ENCODE results near the gene SIL1. TPM values are rescaled to one million over a fixed set of nuclear protein-coding genes. Genes with fewer than 3 reads are reported as not detected.
A peak's percentile ranks its signal among the peaks of the same experiment; 100 is the strongest.

SIL1 gene
- total RNA-seq, 1 donor from 2014 or later: 39.3 TPM

GRCh38 chr5:138949223-138949574, 249.0 kb downstream of the SIL1 start:
- no peak for DNase-seq
- H3K9me3 ChIP-seq (replicated peaks): no peaks in the 10 kb centered on the region
- peak overlapping the region; percentile 69 for H3K27ac ChIP-seq (replicated peaks)
- no peak for TF ChIP-seq CTCF (IDR thresholded peaks at IDR 0.05; ENCODE audit: borderline replicate concordance)
- peaks cover 22% of the 10 kb centered on the region for H3K36me3 ChIP-seq
- H3K4me1 ChIP-seq: peaks cover 74% of the 10 kb centered on the region
- intact Hi-C loops (cut with micrococcal nuclease): no loop called here
- H3K4me3 ChIP-seq: no peak overlapping the region
- H3K27me3 ChIP-seq (ENCODE audit: low read depth): no peaks in the 10 kb centered on the region

- Histone ChIP-seq H3K4me1 (peaks cover 69% of the 10 kb centered on the region), H3K36me3 (peaks cover 22% of the 10 kb centered on the region), H3K27ac (replicated peaks) (peak overlapping the region; percentile 69), H3K27me3 (ENCODE audit: low read depth) (no peaks in the 10 kb centered on the region), H3K4me3 (no peak overlapping the region), H3K9me3 (replicated peaks) (no peaks in the 10 kb centered on the region)
- TF ChIP-seq CTCF (IDR thresholded peaks at IDR 0.05; ENCODE audit: borderline replicate concordance): no peak
- intact Hi-C loops (cut with micrococcal nuclease): no loop called here
- DNase-seq: no peak
Measured at GRCh38 chr5:138948471-138949222, 249.5 kb downstream of the SIL1 start.

GRCh38 chr5:138947780-138948179, 250.4 kb downstream of the SIL1 start:
- TF ChIP-seq CTCF (IDR thresholded peaks at IDR 0.05; ENCODE audit: borderline replicate concordance): no peak
- intact Hi-C loops (cut with micrococcal nuclease): no loop called here
- H3K4me1 ChIP-seq: peaks cover 60% of the 10 kb centered on the region
- peaks cover 22% of the 10 kb centered on the region for H3K36me3 ChIP-seq
- no peak for DNase-seq
- no peaks in the 10 kb centered on the region for H3K27me3 ChIP-seq (ENCODE audit: low read depth)
- no peaks in the 10 kb centered on the region for H3K9me3 ChIP-seq (replicated peaks)
- H3K27ac ChIP-seq (replicated peaks): no peak overlapping the region
- H3K4me3 ChIP-seq: no peak overlapping the region

GRCh38 chr5:138946831-138947560, 251.2 kb downstream of the SIL1 start:
- intact Hi-C loops (cut with micrococcal nuclease): no loop called here
- Histone ChIP-seq H3K27me3 (ENCODE audit: low read depth) (no peaks in the 10 kb centered on the region), H3K9me3 (replicated peaks) (no peaks in the 10 kb centered on the region), H3K27ac (replicated peaks) (no peak overlapping the region), H3K4me1 (peaks cover 52% of the 10 kb centered on the region), H3K36me3 (peaks cover 22% of the 10 kb centered on the region), H3K4me3 (no peak overlapping the region)
- no peak for DNase-seq
- TF ChIP-seq CTCF (IDR thresholded peaks at IDR 0.05; ENCODE audit: borderline replicate concordance): no peak

- no peak for DNase-seq
- intact Hi-C loops (cut with micrococcal nuclease): no loop called here
Measured at GRCh38 chr5:138946241-138946623, 251.9 kb downstream of the SIL1 start.

More at GRCh38 chr5:138946241-138946623, 251.9 kb downstream of the SIL1 start:
- Histone ChIP-seq H3K36me3 (peaks cover 22% of the 10 kb centered on the region), H3K4me3 (no peak overlapping the region), H3K27me3 (ENCODE audit: low read depth) (no peaks in the 10 kb centered on the region), H3K27ac (replicated peaks) (no peak overlapping the region), H3K4me1 (peaks cover 45% of the 10 kb centered on the region), H3K9me3 (replicated peaks) (no peaks in the 10 kb centered on the region)
- no peak for TF ChIP-seq CTCF (IDR thresholded peaks at IDR 0.05; ENCODE audit: borderline replicate concordance)
